AG04450 (cell line): ENCODE measurements around the gene TBC1D20. TPM values are rescaled to one million over a fixed set of nuclear protein-coding genes. Genes with fewer than 3 reads are reported as not detected.

ENCODE experiments used
- CTCF ChIA-PET: fragments of 300-600, 350-600 bp; formaldehyde crosslinking; extraction: SDS; loops from one replicate; lab custom pipeline; 2022; ENCODE audit warnings: antibody characterized with exemption, inconsistent platforms; lab: Charles Lee
- POLR2A ChIA-PET: fragments of 350-600 bp; formaldehyde crosslinking; extraction: SDS; loops from one replicate; lab custom pipeline; 2021; ENCODE audit warnings: antibody characterized with exemption, inconsistent platforms; lab: Yijun Ruan, JAX
- DNase-seq: peaks from one replicate; pipeline ENCODE4 v3.0.0-alpha.2; 2011; ENCODE audit warnings: low read depth, low spot score
- H3K27ac ChIP-seq: one replicate; pipeline ENCODE4 v1.5.1; 2012; ENCODE audit warnings: low read depth, low read length, control low read depth
- H3K27me3 ChIP-seq: one replicate; pipeline ENCODE4 v1.6.0; 2012; ENCODE audit warnings: low read length; ENCODE audit not compliant: control insufficient read depth, insufficient read depth
- H3K4me3 ChIP-seq: 2 replicates; pipeline ENCODE4 v1.5.1; 2011; ENCODE audit warnings: mild to moderate bottlenecking, low read depth, low read length, control low read depth
- H3K9me3 ChIP-seq: 2 replicates; pipeline ENCODE4 v1.5.1; 2012; ENCODE audit warnings: low read length; ENCODE audit not compliant: control insufficient read depth, insufficient read depth
- polyA plus RNA-seq: library from polyadenylated mRNA; depleted of rRNA; stranded (reverse); fragments of >200 nt; gene quantifications from 2 replicates; pipeline ENCODE4 v1.2.3, GENCODE V29; 2011
- TF ChIP-seq, protein P1 (sequence below): IDR thresholded peaks from 2 replicates; pipeline ENCODE4 v1.5.1; 2011; ENCODE audit warnings: low read depth, low read length, control low read depth, inconsistent platforms

The TBC1D20 gene
- polyA plus RNA-seq, 1 experiment = 40.1 TPM

DNA sequence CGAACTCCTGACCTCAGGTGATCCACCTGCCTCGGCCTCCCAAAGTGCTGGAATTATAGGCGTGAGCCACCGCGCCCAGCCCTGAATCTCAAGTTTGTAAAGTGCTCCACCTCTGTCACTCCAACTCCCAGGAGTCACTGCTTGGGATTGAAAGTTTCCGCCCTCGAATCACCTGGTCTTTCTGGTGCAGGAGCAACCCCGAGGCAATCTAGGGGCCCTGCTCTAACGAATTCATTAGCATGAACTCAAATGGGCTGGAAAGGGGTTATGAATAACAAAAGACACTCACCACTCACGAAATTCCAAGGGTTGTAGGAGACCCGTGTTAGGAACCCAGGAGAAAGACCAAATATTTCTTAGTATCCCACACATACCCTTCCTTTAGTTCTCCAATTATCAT lies 28.1 kb downstream of the TBC1D20 start:
- POLR2A ChIA-PET = no interaction called here
- H3K9me3 ChIP-seq = no peaks in the 10 kb centered on the region
- H3K27ac ChIP-seq = no peak overlapping the region
- no peak overlapping the region for H3K4me3 ChIP-seq
- DNase-seq = no peak
- TF ChIP-seq, protein P1, sequence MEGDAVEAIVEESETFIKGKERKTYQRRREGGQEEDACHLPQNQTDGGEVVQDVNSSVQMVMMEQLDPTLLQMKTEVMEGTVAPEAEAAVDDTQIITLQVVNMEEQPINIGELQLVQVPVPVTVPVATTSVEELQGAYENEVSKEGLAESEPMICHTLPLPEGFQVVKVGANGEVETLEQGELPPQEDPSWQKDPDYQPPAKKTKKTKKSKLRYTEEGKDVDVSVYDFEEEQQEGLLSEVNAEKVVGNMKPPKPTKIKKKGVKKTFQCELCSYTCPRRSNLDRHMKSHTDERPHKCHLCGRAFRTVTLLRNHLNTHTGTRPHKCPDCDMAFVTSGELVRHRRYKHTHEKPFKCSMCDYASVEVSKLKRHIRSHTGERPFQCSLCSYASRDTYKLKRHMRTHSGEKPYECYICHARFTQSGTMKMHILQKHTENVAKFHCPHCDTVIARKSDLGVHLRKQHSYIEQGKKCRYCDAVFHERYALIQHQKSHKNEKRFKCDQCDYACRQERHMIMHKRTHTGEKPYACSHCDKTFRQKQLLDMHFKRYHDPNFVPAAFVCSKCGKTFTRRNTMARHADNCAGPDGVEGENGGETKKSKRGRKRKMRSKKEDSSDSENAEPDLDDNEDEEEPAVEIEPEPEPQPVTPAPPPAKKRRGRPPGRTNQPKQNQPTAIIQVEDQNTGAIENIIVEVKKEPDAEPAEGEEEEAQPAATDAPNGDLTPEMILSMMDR = no peak
- no peaks in the 10 kb centered on the region for H3K27me3 ChIP-seq
- CTCF ChIA-PET = interaction anchor here (0.6 to 0.9 kb wide), 2 partner anchors 62 to 72 kb away, joined by 3 to 5 read pairs; no protein-coding TSS in a partner anchor

DNA sequence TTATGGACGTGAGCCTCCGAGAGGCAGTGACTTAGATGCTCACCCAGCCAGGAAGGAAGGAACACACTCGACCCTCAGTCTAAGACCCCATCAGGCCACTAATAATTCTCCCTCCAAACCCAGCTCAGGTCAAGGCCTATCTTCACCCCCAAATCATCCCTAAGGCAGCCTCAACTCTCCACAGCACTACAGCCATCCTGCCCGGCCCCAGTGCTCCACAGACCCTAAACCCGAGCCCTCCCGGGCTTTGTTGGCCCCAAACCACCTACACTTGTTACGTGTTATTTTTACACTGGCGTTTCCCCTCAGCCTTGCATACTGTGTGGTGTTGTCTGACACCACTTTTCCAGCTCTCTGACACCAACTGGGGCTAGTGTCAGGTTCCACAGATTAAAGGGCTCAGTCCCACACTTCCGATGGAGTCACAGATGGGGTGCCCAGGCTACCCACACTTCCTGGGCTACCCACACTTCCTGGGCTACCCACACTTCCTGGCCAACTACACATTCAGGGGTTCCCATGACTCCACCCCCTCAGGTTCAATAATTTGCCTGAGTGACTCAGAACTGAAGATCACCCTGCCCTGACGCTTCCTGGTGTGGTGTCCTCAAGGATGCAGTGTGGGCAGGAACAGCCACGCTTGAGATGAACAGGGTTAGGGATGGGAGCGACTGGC lies 28.9 kb downstream of the TBC1D20 start:
- no peak for DNase-seq
- no peaks in the 10 kb centered on the region for H3K9me3 ChIP-seq
- ChIA-PET CTCF (interaction anchor here (0.6 to 0.8 kb wide), 3 partner anchors 61 to 80 kb away, joined by 3 to 5 read pairs (median 3); no protein-coding TSS in a partner anchor), POLR2A (no interaction called here)
- TF ChIP-seq, protein P1 = no peak
- H3K4me3 ChIP-seq = no peak overlapping the region
- no peak overlapping the region for H3K27ac ChIP-seq
- H3K27me3 ChIP-seq = no peaks in the 10 kb centered on the region

DNA sequence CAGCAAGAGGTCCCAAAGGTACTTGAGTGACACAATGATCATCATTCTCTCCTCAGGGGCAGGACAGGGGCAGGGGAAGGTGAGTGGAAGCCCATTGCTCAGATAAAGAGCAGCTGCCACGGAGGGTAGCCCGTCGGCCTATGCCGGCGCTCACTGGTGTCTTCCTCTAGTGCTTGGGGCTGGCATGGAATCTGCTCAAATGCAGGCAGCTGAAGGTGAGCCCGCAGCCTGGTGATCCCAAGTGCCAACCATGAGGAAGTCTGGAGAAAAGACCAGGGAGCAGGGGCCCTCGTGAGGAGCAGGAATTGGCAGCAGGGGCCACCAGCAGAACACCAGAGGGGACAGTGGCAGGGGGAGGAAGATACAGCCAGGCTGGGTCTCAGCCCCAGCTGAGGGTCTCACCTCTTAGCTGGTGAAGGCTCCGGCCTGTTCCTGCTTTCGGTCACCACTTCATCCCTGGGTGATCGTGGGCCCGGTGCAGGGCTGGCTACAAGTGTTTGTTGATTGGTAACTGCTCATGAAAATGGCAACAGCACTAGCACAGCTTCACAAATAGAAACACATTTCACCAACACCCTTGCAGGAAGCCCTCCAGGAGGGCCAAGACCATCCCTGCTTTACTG lies 29.5 kb downstream of the TBC1D20 start:
- TF ChIP-seq, protein P1 = no peak
- Histone ChIP-seq H3K9me3 (no peaks in the 10 kb centered on the region), H3K27ac (no peak overlapping the region), H3K4me3 (no peak overlapping the region), H3K27me3 (no peaks in the 10 kb centered on the region)
- CTCF ChIA-PET = interaction anchor here (0.8 kb wide), 2 partner anchors 78 to 79 kb away, joined by 3 read pairs; no protein-coding TSS in a partner anchor
- DNase-seq = no peak
- POLR2A ChIA-PET = no interaction called here

DNA sequence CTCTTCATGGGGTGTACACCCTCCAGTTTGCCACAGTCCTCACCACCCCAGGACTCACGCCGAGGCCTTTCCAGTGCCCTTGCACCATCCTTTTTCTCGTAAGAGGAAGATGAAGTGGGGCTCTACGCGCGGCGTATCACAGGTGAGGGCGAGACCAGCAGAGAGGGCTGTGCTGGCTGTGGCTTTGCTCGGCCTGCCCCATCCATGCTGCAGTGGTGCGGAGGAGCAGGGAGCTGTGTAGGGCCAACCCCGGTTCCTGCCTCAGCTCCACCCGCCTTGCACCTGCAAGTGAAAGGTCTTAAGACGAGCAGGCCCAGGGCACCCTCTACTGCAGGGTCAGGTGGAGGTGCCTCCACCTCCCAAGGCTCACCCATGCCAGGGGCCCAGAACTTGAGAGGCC lies 30.1 kb downstream of the TBC1D20 start:
- no peak overlapping the region for H3K4me3 ChIP-seq
- DNase-seq = no peak
- TF ChIP-seq, protein P1 = no peak
- no peaks in the 10 kb centered on the region for H3K27me3 ChIP-seq
- no peak overlapping the region for H3K27ac ChIP-seq
- POLR2A ChIA-PET = no interaction called here
- CTCF ChIA-PET = interaction anchor here (0.7 to 2.8 kb wide), 4 partner anchors 13 to 214 kb away, joined by 3 to 23 read pairs (median 4); no protein-coding TSS in a partner anchor
- H3K9me3 ChIP-seq = no peaks in the 10 kb centered on the region
